ENCODE measurements around the gene HSP90AB1. TPM values are rescaled to one million over a fixed set of nuclear protein-coding genes. Genes with fewer than 3 reads are reported as not detected.
A peak's percentile ranks its signal among the peaks of the same experiment; 100 is the strongest.

The HSP90AB1 gene
- total and polyA plus RNA-seq, 5 donors from 2014 or later: 264 to 426 (median 368) TPM

- no peaks in the 10 kb centered on the region for H3K9me3 ChIP-seq (ENCODE audit: control insufficient read depth in 2 of 2, low read length in 2 of 2)
- no peak overlapping the region for H3K4me3 ChIP-seq (ENCODE audit: low read depth, low read length)
- H3K27me3 Mint-ChIP-seq: peaks cover 71% of the 10 kb centered on the region
- DNase-seq (no peak), ATAC-seq (ENCODE audit: low read depth in 2 of 2) (no peak)
- peaks cover 3% of the 10 kb centered on the region for H3K36me3 Mint-ChIP-seq
- H3K27ac Mint-ChIP-seq: no peak overlapping the region
- H3K4me1 ChIP-seq (ENCODE audit: control insufficient read depth, insufficient read depth, low read length, poor library complexity, severe bottlenecking): peaks cover 14% of the 10 kb centered on the region
- peaks cover 22% of the 10 kb centered on the region for H3K27me3 ChIP-seq (ENCODE audit: control insufficient read depth, insufficient read depth, low read length)
- H3K9me3 Mint-ChIP-seq: peaks cover 0 to 2% (median 0%) of the 10 kb centered on the region in 7 donors
- no peak overlapping the region for H3K27ac ChIP-seq (ENCODE audit: insufficient read depth, low read length, poor library complexity, severe bottlenecking)
- peak overlapping the region in 2 of 4 donors; percentile 16 to 90 for H3K4me3 Mint-ChIP-seq
- no peaks in the 10 kb centered on the region for H3K36me3 ChIP-seq (ENCODE audit: control insufficient read depth, insufficient read depth, low read length)
- H3K4me1 Mint-ChIP-seq: peaks cover 0 to 27% (median 13%) of the 10 kb centered on the region in 4 donors
Measured at GRCh38 chr6:44272529-44272928, 25.6 kb downstream of the HSP90AB1 start.

GRCh38 chr6:44272999-44273566 is 26.2 kb downstream of the HSP90AB1 start:
- Mint-ChIP-seq H3K4me1 (peaks cover 0 to 23% (median 10%) of the 10 kb centered on the region in 4 donors), H3K4me3 (peak overlapping the region in 2 of 4 donors; percentile 16 to 90), H3K9me3 (peaks cover 0 to 2% (median 0%) of the 10 kb centered on the region in 7 donors), H3K27me3 (peaks cover 70% of the 10 kb centered on the region), H3K27ac (no peak overlapping the region), H3K36me3 (peaks cover 3% of the 10 kb centered on the region)
- Histone ChIP-seq H3K27me3 (ENCODE audit: control insufficient read depth, insufficient read depth, low read length) (peaks cover 23% of the 10 kb centered on the region), H3K36me3 (ENCODE audit: control insufficient read depth, insufficient read depth, low read length) (no peaks in the 10 kb centered on the region), H3K27ac (ENCODE audit: insufficient read depth, low read length, poor library complexity, severe bottlenecking) (no peak overlapping the region), H3K4me1 (ENCODE audit: control insufficient read depth, insufficient read depth, low read length, poor library complexity, severe bottlenecking) (peaks cover 14% of the 10 kb centered on the region), H3K4me3 (ENCODE audit: low read depth, low read length) (no peak overlapping the region), H3K9me3 (ENCODE audit: control insufficient read depth in 2 of 2, low read length in 2 of 2) (no peaks in the 10 kb centered on the region)
- ATAC-seq (ENCODE audit: low read depth in 2 of 2) (no peak), DNase-seq (no peak)

DNA sequence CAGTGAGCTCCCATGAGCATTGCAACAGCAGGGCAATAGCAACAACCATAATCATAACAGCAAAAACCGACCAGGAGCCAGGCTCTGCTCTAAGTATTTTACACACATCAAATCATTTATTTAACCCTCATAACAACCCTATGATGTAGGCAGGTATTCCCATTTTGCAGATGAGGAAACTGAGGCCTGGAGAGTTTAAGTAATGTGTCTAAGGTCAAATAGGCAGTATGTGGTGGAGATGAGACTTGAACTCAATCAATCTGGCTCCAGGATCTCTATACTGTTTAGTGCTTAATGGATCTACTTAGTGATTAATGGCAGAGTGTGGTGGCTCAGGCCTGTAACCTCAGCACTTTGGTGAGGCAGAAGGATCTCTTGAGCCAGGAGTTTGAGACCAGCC is 26.7 kb downstream of the HSP90AB1 start:
- H3K4me3 Mint-ChIP-seq: peak overlapping the region in 1 of 4 donors; percentile 90
- peaks cover 0 to 2% (median 0%) of the 10 kb centered on the region in 7 donors for H3K9me3 Mint-ChIP-seq
- Histone ChIP-seq H3K9me3 (ENCODE audit: control insufficient read depth in 2 of 2, low read length in 2 of 2) (no peaks in the 10 kb centered on the region), H3K36me3 (ENCODE audit: control insufficient read depth, insufficient read depth, low read length) (no peaks in the 10 kb centered on the region), H3K27ac (ENCODE audit: insufficient read depth, low read length, poor library complexity, severe bottlenecking) (no peak overlapping the region), H3K4me3 (ENCODE audit: low read depth, low read length) (no peak overlapping the region), H3K4me1 (ENCODE audit: control insufficient read depth, insufficient read depth, low read length, poor library complexity, severe bottlenecking) (peaks cover 14% of the 10 kb centered on the region), H3K27me3 (ENCODE audit: control insufficient read depth, insufficient read depth, low read length) (peaks cover 23% of the 10 kb centered on the region)
- ATAC-seq (ENCODE audit: low read depth in 2 of 2): no peak
- peaks cover 3% of the 10 kb centered on the region for H3K36me3 Mint-ChIP-seq
- H3K4me1 Mint-ChIP-seq: peaks cover 0 to 23% (median 10%) of the 10 kb centered on the region in 4 donors
- no peak overlapping the region for H3K27ac Mint-ChIP-seq
- DNase-seq: no peak
- peaks cover 71% of the 10 kb centered on the region for H3K27me3 Mint-ChIP-seq

DNA sequence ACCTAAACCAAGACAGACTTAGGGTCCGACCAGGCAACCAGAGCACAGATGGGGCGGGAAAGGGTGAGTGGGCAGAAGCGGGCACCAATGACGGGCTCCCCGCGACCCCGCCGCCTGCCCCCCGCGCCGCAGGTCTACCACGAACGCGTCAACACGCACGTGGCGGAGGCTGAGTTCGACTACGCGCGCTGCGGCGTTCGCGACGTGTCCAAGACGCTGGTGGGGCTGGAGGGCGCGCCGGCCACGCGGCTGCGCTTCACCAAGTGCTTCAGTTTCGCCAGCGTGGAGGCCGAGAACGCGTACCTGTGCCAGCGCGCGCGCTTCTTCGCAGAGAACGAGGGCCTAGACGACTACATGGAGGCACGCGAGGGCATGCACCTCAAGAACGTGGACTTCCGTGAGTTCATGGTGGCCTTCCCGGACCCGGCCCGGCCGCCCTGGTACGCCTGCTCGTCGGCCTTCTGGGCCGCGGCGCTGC is 28.4 kb downstream of the HSP90AB1 start:
- Mint-ChIP-seq H3K4me1 (peaks cover 0 to 14% (median 0%) of the 10 kb centered on the region in 4 donors), H3K9me3 (peaks cover 0 to 2% (median 0%) of the 10 kb centered on the region in 7 donors), H3K36me3 (peaks cover 3% of the 10 kb centered on the region), H3K27me3 (peaks cover 62% of the 10 kb centered on the region), H3K27ac (no peak overlapping the region), H3K4me3 (no peak overlapping the region)
- Histone ChIP-seq H3K36me3 (ENCODE audit: control insufficient read depth, insufficient read depth, low read length) (no peaks in the 10 kb centered on the region), H3K4me1 (ENCODE audit: control insufficient read depth, insufficient read depth, low read length, poor library complexity, severe bottlenecking) (peaks cover 14% of the 10 kb centered on the region), H3K9me3 (ENCODE audit: control insufficient read depth in 2 of 2, low read length in 2 of 2) (no peaks in the 10 kb centered on the region), H3K27ac (ENCODE audit: insufficient read depth, low read length, poor library complexity, severe bottlenecking) (no peak overlapping the region), H3K27me3 (ENCODE audit: control insufficient read depth, insufficient read depth, low read length) (peaks cover 9% of the 10 kb centered on the region), H3K4me3 (ENCODE audit: low read depth, low read length) (no peak overlapping the region)
- no peak for DNase-seq
- no peak for ATAC-seq (ENCODE audit: low read depth in 2 of 2)

- Mint-ChIP-seq H3K9me3 (peaks cover 0 to 2% (median 0%) of the 10 kb centered on the region in 7 donors), H3K27me3 (peaks cover 62% of the 10 kb centered on the region), H3K36me3 (peaks cover 3% of the 10 kb centered on the region), H3K4me1 (peaks cover 0 to 13% (median 0%) of the 10 kb centered on the region in 4 donors), H3K4me3 (no peak overlapping the region), H3K27ac (no peak overlapping the region)
- DNase-seq (no peak), ATAC-seq (ENCODE audit: low read depth in 2 of 2) (peak; percentile 52 to 54)
- peaks cover 12% of the 10 kb centered on the region for H3K4me1 ChIP-seq (ENCODE audit: control insufficient read depth, insufficient read depth, low read length, poor library complexity, severe bottlenecking)
- H3K27ac ChIP-seq (ENCODE audit: insufficient read depth, low read length, poor library complexity, severe bottlenecking): no peak overlapping the region
- H3K36me3 ChIP-seq (ENCODE audit: control insufficient read depth, insufficient read depth, low read length): no peaks in the 10 kb centered on the region
- no peak overlapping the region for H3K4me3 ChIP-seq (ENCODE audit: low read depth, low read length)
- H3K27me3 ChIP-seq (ENCODE audit: control insufficient read depth, insufficient read depth, low read length): peaks cover 9% of the 10 kb centered on the region
- H3K9me3 ChIP-seq (ENCODE audit: control insufficient read depth in 2 of 2, low read length in 2 of 2): no peaks in the 10 kb centered on the region
Measured at GRCh38 chr6:44275749-44276648, 29.1 kb downstream of the HSP90AB1 start.

- ATAC-seq (ENCODE audit: low read depth in 2 of 2): no peak
- H3K9me3 Mint-ChIP-seq: peaks cover 0 to 2% (median 0%) of the 10 kb centered on the region in 7 donors
- H3K27ac Mint-ChIP-seq: no peak overlapping the region
- Histone ChIP-seq H3K27ac (ENCODE audit: insufficient read depth, low read length, poor library complexity, severe bottlenecking) (no peak overlapping the region), H3K27me3 (ENCODE audit: control insufficient read depth, insufficient read depth, low read length) (peaks cover 7% of the 10 kb centered on the region), H3K36me3 (ENCODE audit: control insufficient read depth, insufficient read depth, low read length) (no peaks in the 10 kb centered on the region), H3K9me3 (ENCODE audit: control insufficient read depth in 2 of 2, low read length in 2 of 2) (no peaks in the 10 kb centered on the region), H3K4me3 (ENCODE audit: low read depth, low read length) (no peak overlapping the region), H3K4me1 (ENCODE audit: control insufficient read depth, insufficient read depth, low read length, poor library complexity, severe bottlenecking) (peaks cover 9% of the 10 kb centered on the region)
- no peak for DNase-seq
- peak overlapping the region in 2 of 4 donors; percentile 47 to 62 for H3K4me3 Mint-ChIP-seq
- peaks cover 53% of the 10 kb centered on the region for H3K27me3 Mint-ChIP-seq
- H3K4me1 Mint-ChIP-seq: peaks cover 0 to 7% (median 0%) of the 10 kb centered on the region in 4 donors
- peaks cover 3% of the 10 kb centered on the region for H3K36me3 Mint-ChIP-seq
Measured at GRCh38 chr6:44276667-44277640, 30.1 kb downstream of the HSP90AB1 start.

DNA sequence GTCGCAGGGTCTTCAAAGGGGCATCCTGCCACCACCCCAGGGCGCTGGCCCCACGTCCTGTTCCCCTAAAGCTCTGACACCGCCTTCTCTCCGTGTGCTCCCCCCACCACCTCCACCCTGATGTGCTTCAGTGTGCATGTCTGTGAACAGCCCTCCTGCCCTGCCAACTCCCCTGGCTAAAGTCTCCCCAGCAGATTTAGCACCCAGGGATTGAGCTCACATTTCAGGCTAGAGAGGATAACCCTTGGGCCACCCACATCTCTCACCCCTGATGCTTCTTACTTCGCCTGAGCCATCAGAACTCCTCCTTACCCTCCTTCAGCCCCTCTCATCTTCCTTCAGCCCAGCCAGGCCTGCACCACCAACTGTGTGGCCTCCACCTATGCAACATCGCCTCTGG is 30.9 kb downstream of the HSP90AB1 start:
- ATAC-seq (ENCODE audit: low read depth in 2 of 2) (no peak), DNase-seq (no peak)
- no peaks in the 10 kb centered on the region for H3K9me3 Mint-ChIP-seq
- Histone ChIP-seq H3K4me1 (ENCODE audit: control insufficient read depth, insufficient read depth, low read length, poor library complexity, severe bottlenecking) (peaks cover 9% of the 10 kb centered on the region), H3K36me3 (ENCODE audit: control insufficient read depth, insufficient read depth, low read length) (no peaks in the 10 kb centered on the region), H3K27ac (ENCODE audit: insufficient read depth, low read length, poor library complexity, severe bottlenecking) (no peak overlapping the region), H3K9me3 (ENCODE audit: control insufficient read depth in 2 of 2, low read length in 2 of 2) (no peaks in the 10 kb centered on the region), H3K27me3 (ENCODE audit: control insufficient read depth, insufficient read depth, low read length) (peaks cover 6% of the 10 kb centered on the region), H3K4me3 (ENCODE audit: low read depth, low read length) (no peak overlapping the region)
- peak overlapping the region in 2 of 4 donors; percentile 8 to 11 for H3K4me3 Mint-ChIP-seq
- H3K27ac Mint-ChIP-seq: no peak overlapping the region
- peaks cover 0 to 7% (median 0%) of the 10 kb centered on the region in 4 donors for H3K4me1 Mint-ChIP-seq
- H3K27me3 Mint-ChIP-seq: peaks cover 52% of the 10 kb centered on the region
- H3K36me3 Mint-ChIP-seq: peaks cover under 1% of the 10 kb centered on the region

Data from CD4-positive, CD25-positive, alpha-beta regulatory T cell (primary cell).